HepG2 (cell line): ENCODE data around the gene CABLES2. TPM values are rescaled to one million over a fixed set of nuclear protein-coding genes. Genes with fewer than 3 reads are reported as not detected.

Experiments
- ATAC-seq: fragments of 200-7000 bp; cut with Tn5 transposase; 3 replicates; pipeline ENCODE4 v1.9.1; 2020; ENCODE audit warnings: mild to moderate bottlenecking, moderate library complexity
- BruUV-seq: library from RNA; stranded (reverse); fragments of 400-500 nt; replicated peaks from 2 replicates; lab custom pipeline; 2021; lab: Mats Ljungman, UMichigan
- CTCF ChIA-PET: fragments of 300-600 bp; formaldehyde crosslinking; extraction: SDS; loops from one replicate; lab custom pipeline; 2021; ENCODE audit warnings: low total read pairs, inconsistent platforms, low intra/inter-chr PET ratio; lab: Yijun Ruan, JAX
- POLR2A ChIA-PET: fragments of 350-600 bp; sonication (Branson Sonifier 250); formaldehyde crosslinking; loops from one replicate; lab custom pipeline; 2020; ENCODE audit warnings: antibody characterized with exemption, inconsistent platforms; lab: Yijun Ruan, JAX
- DNase-seq: peaks from one replicate; pipeline ENCODE4 v3.0.0-alpha.2; 2015; ENCODE audit warnings: low spot score
- FAIRE-seq: peaks from 3 replicates; lab custom pipeline; 2011; peaks lifted over from hg19 to GRCh38; lab: Jason Lieb, UNC
- H2AFZ ChIP-seq: one replicate; pipeline ENCODE4 v1.6.1; 2011; ENCODE audit warnings: low read length, inconsistent platforms
- H3K27ac ChIP-seq: fragments of 300-600 bp; 3 replicates; pipeline ENCODE4 v1.8.0; 2011; ENCODE audit warnings: mixed run types, mild to moderate bottlenecking, mixed read lengths, low read length, inconsistent platforms; ENCODE audit not compliant: insufficient read depth; ENCODE audit errors: extremely low read length
- H3K27me3 ChIP-seq, 2 experiments: fragments of 200-600 bp in 1 of 2; 2 replicates in 1 of 2; 3 replicates in 1 of 2; pipeline versions ENCODE4 v1.6.0 to v1.8.0; 2011; ENCODE audit warnings: low read length in 2 of 2, mild to moderate bottlenecking in 2 of 2, moderate library complexity in 2 of 2, inconsistent platforms in 1 of 2; ENCODE audit not compliant: insufficient read depth in 2 of 2, control insufficient read depth in 1 of 2
- H3K36me3 ChIP-seq, 2 experiments: fragments of 200-600 bp in 1 of 2; replicated peaks in 1 of 2; 2 replicates in 1 of 2; 3 replicates in 1 of 2; pipeline versions ENCODE4 v1.5.1 to v1.8.0; 2011; ENCODE audit warnings: low read length in 2 of 2, inconsistent platforms in 1 of 2; ENCODE audit not compliant: insufficient read depth in 2 of 2, control insufficient read depth in 1 of 2
- H3K4me1 ChIP-seq: 2 replicates; pipeline ENCODE4 v1.5.1; 2012; ENCODE audit warnings: low read length, inconsistent platforms; ENCODE audit not compliant: insufficient read depth
- H3K4me2 ChIP-seq: 2 replicates; pipeline ENCODE4 v1.6.0; 2011; ENCODE audit warnings: low read depth, low read length, inconsistent platforms
- H3K4me3 ChIP-seq, 3 experiments: fragments of 200-600 bp in 1 of 3; sonication (generic), shearing (Covaris generic) in 1 of 3; replicated peaks in 1 of 3; 2 replicates each; pipeline ENCODE4 v1.5.1; 2011 to 2016; ENCODE audit warnings: low read length in 3 of 3, inconsistent platforms in 2 of 3, low read depth in 2 of 3, mild to moderate bottlenecking in 2 of 3, control low read depth in 1 of 3, mixed read lengths in 1 of 3; ENCODE audit not compliant: insufficient read depth in 1 of 3
- H3K79me2 ChIP-seq: one replicate; pipeline ENCODE4 v1.6.1; 2011; ENCODE audit warnings: low read length, inconsistent platforms; ENCODE audit not compliant: insufficient read depth
- H3K9ac ChIP-seq: 2 replicates; pipeline ENCODE4 v1.6.0; 2011; ENCODE audit warnings: mild to moderate bottlenecking, low read depth, low read length, inconsistent platforms; ENCODE audit not compliant: insufficient read depth
- H3K9me3 ChIP-seq: 2 replicates; pipeline ENCODE4 v1.5.1; 2012; ENCODE audit warnings: mild to moderate bottlenecking, low read length
- H4K20me1 ChIP-seq: 2 replicates; pipeline ENCODE4 v1.6.0; 2011; ENCODE audit warnings: inconsistent platforms, mild to moderate bottlenecking, low read length, moderate library complexity; ENCODE audit not compliant: insufficient read depth
- CTCF ChIP-seq: sonication (generic); formaldehyde crosslinking; IDR thresholded peaks from 2 replicates; pipeline ENCODE4 v1.5.0; 2020; ENCODE audit warnings: mild to moderate bottlenecking, missing genetic modification reagents, moderate library complexity
- DRAP1 ChIP-seq: IDR thresholded peaks from 2 replicates; pipeline ENCODE4 v1.6.1; 2016; ENCODE audit warnings: missing genetic modification reagents, missing compliant biosample characterization
- HNRNPL ChIP-seq: fragments of 200-400 bp; formaldehyde crosslinking; IDR thresholded peaks from 2 replicates; pipeline ENCODE4 v1.6.1; 2017; ENCODE audit warnings: mild to moderate bottlenecking, low read depth, low read length
- HOXA3 ChIP-seq: sonication (generic); formaldehyde crosslinking; IDR thresholded peaks from 2 replicates; pipeline ENCODE4 v1.5.0; 2020; ENCODE audit warnings: missing genetic modification reagents
- IKZF1 ChIP-seq: fragments of 450-650 bp; IDR thresholded peaks from 2 replicates; pipeline ENCODE4 v1.7.1; 2016
- IRF9 ChIP-seq: sonication (generic); formaldehyde crosslinking; IDR thresholded peaks from 2 replicates; pipeline ENCODE4 v1.8.0; 2022; ENCODE audit warnings: missing genetic modification reagents, mild to moderate bottlenecking, borderline replicate concordance
- KLF12 ChIP-seq: sonication (generic); formaldehyde crosslinking; IDR thresholded peaks from 2 replicates; pipeline ENCODE4 v1.4.0; 2020; ENCODE audit warnings: missing genetic modification reagents, borderline replicate concordance
- MAX ChIP-seq: IDR thresholded peaks from 2 replicates; pipeline ENCODE4 v1.6.1; 2012; ENCODE audit warnings: inconsistent platforms
- MBD4 ChIP-seq: IDR thresholded peaks from 2 replicates; pipeline ENCODE4 v1.6.1; 2012; ENCODE audit warnings: low read length, inconsistent platforms, borderline replicate concordance
- MED8 ChIP-seq: sonication (generic); formaldehyde crosslinking; IDR thresholded peaks from 2 replicates; pipeline ENCODE4 v1.8.1; 2023; ENCODE audit warnings: mild to moderate bottlenecking, missing genetic modification reagents; ENCODE audit not compliant: insufficient replicate concordance
- NFE2L2 ChIP-seq: fragments of 150-350 bp; IDR thresholded peaks from 2 replicates; pipeline ENCODE4 v1.6.1; 2014; ENCODE audit warnings: low read length
- NFKB2 ChIP-seq: sonication (generic); formaldehyde crosslinking; IDR thresholded peaks from 2 replicates; pipeline ENCODE4 v1.4.0; 2020; ENCODE audit warnings: missing genetic modification reagents, borderline replicate concordance
- PAX8 ChIP-seq: sonication (generic); formaldehyde crosslinking; IDR thresholded peaks from 2 replicates; pipeline ENCODE4 v1.8.0; 2022; ENCODE audit warnings: mild to moderate bottlenecking, missing genetic modification reagents, borderline replicate concordance
- PRPF4 ChIP-seq: fragments of 200-400 bp; formaldehyde crosslinking; IDR thresholded peaks from 2 replicates; pipeline ENCODE4 v1.6.1; 2016; ENCODE audit warnings: low read length, low read depth; ENCODE audit not compliant: poor library complexity, severe bottlenecking
- RBAK ChIP-seq: sonication (generic); formaldehyde crosslinking; IDR thresholded peaks from 2 replicates; pipeline ENCODE4 v1.5.1; 2020; ENCODE audit warnings: mild to moderate bottlenecking, missing genetic modification reagents
- U2AF2 ChIP-seq: fragments of 200-400 bp; formaldehyde crosslinking; IDR thresholded peaks from 2 replicates; pipeline ENCODE4 v1.6.1; 2017; ENCODE audit warnings: low read depth, mild to moderate bottlenecking, low read length
- ZMYM3 ChIP-seq: sonication (generic); formaldehyde crosslinking; IDR thresholded peaks from 2 replicates; pipeline ENCODE4 v1.5.1; 2020; ENCODE audit warnings: mild to moderate bottlenecking, missing genetic modification reagents
- ZNF180 ChIP-seq: sonication (generic); formaldehyde crosslinking; IDR thresholded peaks from 2 replicates; pipeline ENCODE4 v1.4.0; 2020; ENCODE audit warnings: low read depth, missing genetic modification reagents, borderline replicate concordance
- ZNF550 ChIP-seq: sonication (generic); formaldehyde crosslinking; IDR thresholded peaks from 2 replicates; pipeline ENCODE4 v1.4.0; 2020; ENCODE audit warnings: mild to moderate bottlenecking, missing genetic modification reagents, borderline replicate concordance
- ZNF891 ChIP-seq: sonication (generic); formaldehyde crosslinking; IDR thresholded peaks from 2 replicates; pipeline ENCODE4 v1.5.0; 2020; ENCODE audit warnings: mild to moderate bottlenecking, missing genetic modification reagents
- WGBS: methylation state at CpG from one replicate; pipeline ENCODE4 v1.1.6; 2017; ENCODE audit warnings: low lambda C conversion rate; 5-methylcytosine and 5-hydroxymethylcytosine counted together
- in situ Hi-C: cut with HindIII; loops from 2 replicates; pipeline ENCODE4 v1.10.0; 2017; ENCODE audit warnings: low pct_unique_long_range_greater_than_20kb; ENCODE audit not compliant: extremely low pct_ligation_motif_present
- intact Hi-C: fragments of 100-400 bp; cut with micrococcal nuclease; formaldehyde crosslinking; loops from one replicate; pipeline ENCODE4 v1.10.0; 2022; ENCODE audit not compliant: unreplicated experiment
- polyA plus RNA-seq, 8 experiments: library from polyadenylated mRNA; depleted of rRNA in 3 of 8; stranded (reverse) in 7 of 8; unstranded in 1 of 8; fragments of >200 nt; fragmentation: Illumina TruSeq in 4 of 8; extraction: Trizol in 4 of 8; gene quantifications; 2 replicates each; pipeline versions ENCODE4 v1.2.1 to v1.2.3, GENCODE V29; 2011 to 2016; ENCODE audit warnings: low read depth in 4 of 8, missing spikeins in 1 of 8, mixed read lengths in 1 of 8; ENCODE audit not compliant: insufficient read depth in 1 of 8
- total RNA-seq, 5 experiments: library from RNA; depleted of rRNA; stranded (reverse); fragments of >200 nt; fragmentation: Illumina TruSeq; extraction: Trizol; gene quantifications; 2 replicates each; pipeline ENCODE4 v1.2.3, GENCODE V29; 2016; ENCODE audit warnings: low read depth in 1 of 5

CABLES2 gene
- total and polyA plus RNA-seq, 2 of the 13 experiments (the other 11 are each of a cell fraction or from before 2014, with no cell fraction given): 5.2 to 9.7 TPM

GRCh38 chr20:62439218-62439617 lies 32.1 kb upstream of the CABLES2 start:
- H3K9me3 ChIP-seq: no peaks in the 10 kb centered on the region
- CTCF ChIA-PET: no interaction called here
- TF ChIP-seq MBD4: no peak
- no peak for TF ChIP-seq IKZF1
- TF ChIP-seq DRAP1 (CRISPR knock-in tag): no peak
- TF ChIP-seq MED8 (CRISPR knock-in tag): no peak
- no peak for TF ChIP-seq PRPF4
- no peak for TF ChIP-seq CTCF (CRISPR knock-in tag)
- TF ChIP-seq KLF12 (CRISPR knock-in tag): no peak
- no peak for TF ChIP-seq NFKB2 (CRISPR knock-in tag)
- TF ChIP-seq ZNF891 (CRISPR knock-in tag): no peak
- no peak for TF ChIP-seq ZNF550 (CRISPR knock-in tag)
- TF ChIP-seq IRF9 (CRISPR knock-in tag): no peak
- no peak for TF ChIP-seq ZNF180 (CRISPR knock-in tag)
- TF ChIP-seq RBAK (CRISPR knock-in tag): no peak
- no peak for TF ChIP-seq HOXA3 (CRISPR knock-in tag)
- no peak for TF ChIP-seq U2AF2
- no peak for TF ChIP-seq HNRNPL
- no peak for TF ChIP-seq NFE2L2
- TF ChIP-seq PAX8 (CRISPR knock-in tag): no peak
- TF ChIP-seq ZMYM3 (CRISPR knock-in tag): no peak
- TF ChIP-seq MAX: no peak

More at GRCh38 chr20:62439218-62439617, 32.1 kb upstream of the CABLES2 start:
- intact Hi-C loops (no loop called here), in situ Hi-C loops (no loop called here)
- H4K20me1 ChIP-seq: peaks cover 8% of the 10 kb centered on the region; the same call in 1 of the 2 replicates
- no peaks in the 10 kb centered on the region for H3K36me3 ChIP-seq
- FAIRE-seq: no peak
- WGBS: 19% methylated on average over 5 of the region's 5 CpGs
- H3K4me2 ChIP-seq: no peak overlapping the region
- no peaks in the 10 kb centered on the region for H3K79me2 ChIP-seq
- H3K4me3 ChIP-seq: no peak overlapping the region
- no peak for ATAC-seq
- no TSS peak for BruUV-seq
- H2AFZ ChIP-seq: no peak overlapping the region
- H3K4me1 ChIP-seq: peaks cover 13% of the 10 kb centered on the region
- POLR2A ChIA-PET: no interaction called here
- no peak overlapping the region for H3K9ac ChIP-seq
- no peak overlapping the region for H3K27ac ChIP-seq
- peaks cover 38 to 100% of the 10 kb centered on the region in 2 experiments for H3K27me3 ChIP-seq
- no peak for DNase-seq
